PC-3 (cell line): ENCODE results near the gene GGA1. TPM values are rescaled to one million over a fixed set of nuclear protein-coding genes. Genes with fewer than 3 reads are reported as not detected.

Experiments
- ATAC-seq: fragments of 200-7000 bp; cut with Tn5 transposase; 2 replicates; pipeline ENCODE4 v1.9.1; 2020; ENCODE audit warnings: mild to moderate bottlenecking, moderate library complexity
- BruUV-seq: library from RNA; stranded (reverse); fragments of 400-500 nt; replicated peaks from 2 replicates; lab custom pipeline; 2021; lab: Mats Ljungman, UMichigan
- CTCF ChIA-PET: fragments of 300-600 bp; sonication (Branson Sonifier 250); formaldehyde crosslinking; loops from one replicate; lab custom pipeline; 2022; ENCODE audit warnings: antibody characterized with exemption; lab: Charles Lee
- POLR2A ChIA-PET: fragments of 300-600 bp; sonication (Branson Sonifier 250); formaldehyde crosslinking; loops from one replicate; lab custom pipeline; 2022; ENCODE audit warnings: antibody characterized with exemption; ENCODE audit not compliant: unreplicated experiment; lab: Charles Lee
- DNase-seq: peaks from one replicate; pipeline ENCODE4 v3.0.0-alpha.2; 2015
- H2AFZ ChIP-seq: fragments of 300-600 bp; sonication (generic); 2 replicates; pipeline ENCODE4 v1.6.0; 2016; ENCODE audit warnings: antibody characterized with exemption, low read length
- H3F3A ChIP-seq: fragments of 300-600 bp; sonication (generic); one replicate; pipeline ENCODE4 v1.6.0; 2017; ENCODE audit warnings: antibody characterized with exemption, low read length, control low read depth, mild to moderate bottlenecking; ENCODE audit not compliant: unreplicated experiment
- H3K27ac ChIP-seq: fragments of 300-600 bp; sonication (generic); 2 replicates; pipeline ENCODE4 v1.5.1; 2016; ENCODE audit warnings: mild to moderate bottlenecking, low read length
- H3K27me3 ChIP-seq: fragments of 300-600 bp; sonication (generic); 2 replicates; pipeline ENCODE4 v1.6.1; 2016; ENCODE audit warnings: low read length, mixed read lengths
- H3K36me3 ChIP-seq: fragments of 300-600 bp; sonication (generic); 2 replicates; pipeline ENCODE4 v1.6.1; 2016; ENCODE audit warnings: low read depth, mixed run types, low read length, mixed read lengths
- H3K4me1 ChIP-seq: fragments of 300-600 bp; sonication (generic); 2 replicates; pipeline ENCODE4 v1.5.1; 2016; ENCODE audit warnings: low read length; ENCODE audit not compliant: insufficient read depth
- H3K4me2 ChIP-seq: fragments of 300-600 bp; sonication (generic); 2 replicates; pipeline ENCODE4 v1.6.0; 2016; ENCODE audit warnings: low read length
- H3K4me3 ChIP-seq: fragments of 300-600 bp; sonication (generic); 2 replicates; pipeline ENCODE4 v1.5.1; 2016; ENCODE audit warnings: mild to moderate bottlenecking, low read length, mixed read lengths
- H3K79me2 ChIP-seq: fragments of 300-600 bp; sonication (generic); 2 replicates; pipeline ENCODE4 v1.6.1; 2017; ENCODE audit warnings: low read length, mixed read lengths
- H3K9ac ChIP-seq: fragments of 300-600 bp; sonication (generic); 2 replicates; pipeline ENCODE4 v1.6.0; 2016; ENCODE audit warnings: mild to moderate bottlenecking, low read length
- H3K9me2 ChIP-seq: fragments of 300-600 bp; sonication (generic); replicated peaks from 2 replicates; pipeline ENCODE4 v1.6.1; 2016; ENCODE audit warnings: mixed run types, low read length, mixed read lengths
- H3K9me3 ChIP-seq: fragments of 300-600 bp; sonication (generic); 2 replicates; pipeline ENCODE4 v1.6.1; 2016; ENCODE audit warnings: low read length, mixed read lengths
- H4K20me1 ChIP-seq: fragments of 300-600 bp; sonication (generic); 2 replicates; pipeline ENCODE4 v1.6.1; 2016; ENCODE audit warnings: low read length, mixed read lengths
- CTCF ChIP-seq: fragments of 300-600 bp; sonication (generic); conservative IDR thresholded peaks from 2 replicates; pipeline ENCODE4 v1.5.1; 2017; ENCODE audit warnings: antibody characterized with exemption, low read depth, mild to moderate bottlenecking, low read length
- EZH2 ChIP-seq: fragments of 300-600 bp; sonication (generic); IDR thresholded peaks from one replicate; pipeline ENCODE4 v1.6.1; 2017; ENCODE audit warnings: antibody characterized with exemption, mild to moderate bottlenecking, low read length; ENCODE audit not compliant: unreplicated experiment
- EZH2phosphoT487 ChIP-seq: fragments of 300-600 bp; sonication (generic); IDR thresholded peaks from 2 replicates; pipeline ENCODE4 v1.6.1; 2018; ENCODE audit warnings: mild to moderate bottlenecking, antibody characterized with exemption, low read length, borderline replicate concordance
- intact Hi-C: fragments of 100-400 bp; cut with micrococcal nuclease; formaldehyde crosslinking; loops from 2 replicates; pipeline ENCODE4 v1.9.0; 2023
- total RNA-seq: library from RNA; depleted of rRNA; stranded (reverse); fragments of >200 nt; gene quantifications from 2 replicates; pipeline ENCODE4 v1.2.3, GENCODE V29; 2014

GGA1 gene
- total RNA-seq, 1 experiment from 2014 or later = 49.1 TPM

DNA sequence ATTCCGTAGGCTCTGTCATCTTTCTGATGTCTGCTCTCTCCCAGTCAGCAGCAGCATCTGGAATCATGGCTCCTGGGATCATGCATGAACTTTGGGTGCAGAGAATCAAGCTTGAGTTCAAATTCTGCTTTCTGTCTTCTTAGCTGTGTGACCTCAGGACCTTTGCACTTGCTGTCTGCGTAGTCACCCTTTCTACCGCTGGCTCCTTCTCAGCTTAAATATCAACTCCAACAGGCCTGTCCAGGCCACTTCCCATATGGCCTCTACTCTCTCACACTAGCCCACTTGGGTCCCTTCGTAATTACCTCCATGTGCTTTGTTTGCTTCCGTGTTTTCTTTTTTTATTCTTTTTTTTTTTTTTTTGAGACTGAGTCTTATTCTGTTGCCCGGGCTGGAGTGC is 4.6 kb upstream of the GGA1 start:
- intact Hi-C loops = no loop called here
- Histone ChIP-seq H3K4me2 (no peak overlapping the region), H3K9ac (no peak overlapping the region), H3K9me2 (no peaks in the 10 kb centered on the region), H3K27me3 (no peaks in the 10 kb centered on the region), H3K9me3 (no peaks in the 10 kb centered on the region), H3K36me3 (no peaks in the 10 kb centered on the region), H3K4me1 (peaks cover 19% of the 10 kb centered on the region), H3K27ac (no peak overlapping the region), H4K20me1 (no peaks in the 10 kb centered on the region), H3F3A (no peaks in the 10 kb centered on the region), H3K4me3 (no peak overlapping the region), H3K79me2 (peaks cover 2% of the 10 kb centered on the region), H2AFZ (no peak overlapping the region)
- DNase-seq (no peak), ATAC-seq (no peak)
- BruUV-seq = no TSS peak
- TF ChIP-seq EZH2 = no peak
- CTCF ChIA-PET = no interaction called here
- POLR2A ChIA-PET = no interaction called here

DNA sequence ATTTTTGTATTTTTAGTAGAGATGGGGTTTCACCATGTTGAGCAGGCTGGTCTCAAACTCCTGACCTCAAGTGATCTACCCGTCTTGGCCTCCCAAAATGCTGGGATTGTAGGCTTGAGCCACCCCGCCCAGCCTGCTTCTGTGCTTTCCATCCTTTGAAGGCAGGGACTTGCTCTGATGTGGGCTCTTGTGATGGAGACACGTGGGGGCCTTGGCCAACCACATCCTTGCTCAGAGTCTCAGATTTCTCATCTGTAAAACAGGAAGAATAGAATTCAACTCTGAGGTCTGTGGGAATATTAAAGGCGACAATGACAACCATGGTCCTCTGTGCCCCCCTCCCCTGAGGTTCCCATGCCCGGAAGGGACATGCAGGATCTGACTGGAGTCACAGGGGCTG is 3.8 kb upstream of the GGA1 start:
- no peak overlapping the region for H3K27ac ChIP-seq
- DNase-seq (no peak), ATAC-seq (no peak)
- no peaks in the 10 kb centered on the region for H4K20me1 ChIP-seq
- H3K9ac ChIP-seq = no peak overlapping the region
- no peaks in the 10 kb centered on the region for H3K27me3 ChIP-seq
- H3K4me2 ChIP-seq = no peak overlapping the region
- no peaks in the 10 kb centered on the region for H3K9me2 ChIP-seq
- peaks cover 10% of the 10 kb centered on the region for H3K79me2 ChIP-seq
- intact Hi-C loops = no loop called here
- H3K4me1 ChIP-seq = peaks cover 19% of the 10 kb centered on the region
- POLR2A ChIA-PET = no interaction called here
- CTCF ChIA-PET = no interaction called here
- TF ChIP-seq EZH2 (no peak), EZH2phosphoT487 (no peak), CTCF (no peak)
- H3K9me3 ChIP-seq = no peaks in the 10 kb centered on the region
- H3F3A ChIP-seq = no peaks in the 10 kb centered on the region
- no peak overlapping the region for H2AFZ ChIP-seq
- no peaks in the 10 kb centered on the region for H3K36me3 ChIP-seq
- H3K4me3 ChIP-seq = no peak overlapping the region
- BruUV-seq = no TSS peak

GRCh38 chr22:37607010-37607934 is 1.4 kb upstream of the GGA1 start:
- BruUV-seq = no TSS peak
- no peaks in the 10 kb centered on the region for H3K9me2 ChIP-seq
- TF ChIP-seq EZH2phosphoT487 (no peak), EZH2 (no peak), CTCF (peak; percentile 89)
- intact Hi-C loops = no loop called here
- no peak overlapping the region for H3K9ac ChIP-seq
- peak overlapping the region; percentile 78 for H2AFZ ChIP-seq
- no peaks in the 10 kb centered on the region for H3K36me3 ChIP-seq
- ChIA-PET POLR2A (interaction anchor here (0.5 to 0.7 kb wide), 4 partner anchors 46 to 201 kb away, joined by 3 to 5 read pairs (median 3); partner anchors contain the start of gene GCAT), CTCF (interaction anchor here (0.6 to 1.9 kb wide), 2 partner anchors 14 to 33 kb away, joined by 3 to 12 read pairs; no protein-coding TSS in a partner anchor)
- DNase-seq = peak; percentile 91
- H4K20me1 ChIP-seq = no peaks in the 10 kb centered on the region
- H3K4me2 ChIP-seq = peak overlapping the region; percentile 79
- peaks cover 7% of the 10 kb centered on the region for H3K4me1 ChIP-seq
- H3K4me3 ChIP-seq = peak overlapping the region; percentile 57; the same call in 1 of the 2 replicates
- H3K9me3 ChIP-seq = no peaks in the 10 kb centered on the region
- ATAC-seq = peak; percentile 39
- peaks cover 27% of the 10 kb centered on the region for H3K79me2 ChIP-seq
- H3F3A ChIP-seq = no peaks in the 10 kb centered on the region
- no peak overlapping the region for H3K27ac ChIP-seq
- H3K27me3 ChIP-seq = no peaks in the 10 kb centered on the region
